ENCODE measurements around the gene KCNG1. TPM values are rescaled to one million over a fixed set of nuclear protein-coding genes. Genes with fewer than 3 reads are reported as not detected.

The KCNG1 gene
- total and polyA plus RNA-seq, 11 donors: 0.10 to 0.64 (median 0.38) TPM; not detected in 2

DNA sequence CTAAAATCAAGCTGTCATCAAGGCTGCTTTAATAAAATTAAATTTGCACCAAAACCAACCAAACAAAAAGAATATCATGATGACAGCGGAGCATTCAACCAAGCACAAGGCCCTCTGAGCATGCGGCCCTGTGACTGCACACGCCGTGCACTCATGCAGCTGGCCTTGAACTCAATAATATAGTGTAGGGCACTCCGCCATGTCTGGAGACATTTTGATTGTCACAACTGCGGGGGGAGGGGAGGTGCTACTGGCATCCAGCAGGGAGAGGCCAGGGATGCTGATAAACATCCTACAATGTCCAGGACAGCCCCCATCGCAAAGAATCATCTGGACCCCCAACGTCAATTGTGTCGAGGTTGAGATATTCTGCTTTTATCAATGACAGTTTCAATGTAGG, 54.6 kb downstream of the KCNG1 start:
- no peak overlapping the region for H3K4me3 ChIP-seq
- no peak for DNase-seq
- no peaks in the 10 kb centered on the region for H3K4me1 ChIP-seq
- no peaks in the 10 kb centered on the region for H3K9me3 ChIP-seq
- ATAC-seq: no peak
- 67 to 77% (median 70%) methylated on average over 9 of the region's 9 CpGs for WGBS, 4 donors
- TF ChIP-seq, protein P1, sequence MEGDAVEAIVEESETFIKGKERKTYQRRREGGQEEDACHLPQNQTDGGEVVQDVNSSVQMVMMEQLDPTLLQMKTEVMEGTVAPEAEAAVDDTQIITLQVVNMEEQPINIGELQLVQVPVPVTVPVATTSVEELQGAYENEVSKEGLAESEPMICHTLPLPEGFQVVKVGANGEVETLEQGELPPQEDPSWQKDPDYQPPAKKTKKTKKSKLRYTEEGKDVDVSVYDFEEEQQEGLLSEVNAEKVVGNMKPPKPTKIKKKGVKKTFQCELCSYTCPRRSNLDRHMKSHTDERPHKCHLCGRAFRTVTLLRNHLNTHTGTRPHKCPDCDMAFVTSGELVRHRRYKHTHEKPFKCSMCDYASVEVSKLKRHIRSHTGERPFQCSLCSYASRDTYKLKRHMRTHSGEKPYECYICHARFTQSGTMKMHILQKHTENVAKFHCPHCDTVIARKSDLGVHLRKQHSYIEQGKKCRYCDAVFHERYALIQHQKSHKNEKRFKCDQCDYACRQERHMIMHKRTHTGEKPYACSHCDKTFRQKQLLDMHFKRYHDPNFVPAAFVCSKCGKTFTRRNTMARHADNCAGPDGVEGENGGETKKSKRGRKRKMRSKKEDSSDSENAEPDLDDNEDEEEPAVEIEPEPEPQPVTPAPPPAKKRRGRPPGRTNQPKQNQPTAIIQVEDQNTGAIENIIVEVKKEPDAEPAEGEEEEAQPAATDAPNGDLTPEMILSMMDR (IDR thresholded peaks at IDR 0.05): no peak
- H3K27ac ChIP-seq: no peak overlapping the region
- intact Hi-C loops (cut with DNase I): no loop called here
- no peaks in the 10 kb centered on the region for H3K36me3 ChIP-seq
- peaks cover 0 to 3% (median 0%) of the 10 kb centered on the region in 9 donors for H3K27me3 ChIP-seq

DNA sequence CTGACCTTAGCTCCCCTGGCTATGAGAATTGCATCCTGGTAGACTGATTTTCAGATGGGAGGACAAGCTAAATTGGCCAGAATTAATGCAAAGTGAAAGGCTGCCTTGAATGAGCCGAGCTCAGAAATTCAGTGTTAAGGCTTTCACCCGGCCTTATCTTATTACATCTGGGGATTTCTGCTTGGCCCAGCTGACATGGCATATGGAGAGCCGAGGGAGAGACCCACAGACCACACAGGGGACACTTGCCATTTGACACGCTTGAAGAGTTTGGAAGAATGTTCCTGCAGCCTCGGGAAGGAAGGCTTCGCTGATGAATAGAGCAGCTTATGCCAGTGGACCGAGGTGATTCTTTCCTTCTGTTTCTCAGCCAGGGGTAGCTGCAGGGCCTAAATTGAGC, 55.3 kb downstream of the KCNG1 start:
- TF ChIP-seq POLR2A (IDR thresholded peaks at IDR 0.05): no peak
- TF ChIP-seq, protein P1 (IDR thresholded peaks at IDR 0.05): no peak
- ATAC-seq (no peak), DNase-seq (no peak)
- WGBS, 4 donors: 37 to 52% (median 43%) methylated on average over 7 of the region's 7 CpGs
- Histone ChIP-seq H3K36me3 (no peaks in the 10 kb centered on the region), H3K4me1 (no peaks in the 10 kb centered on the region), H3K27me3 (peaks cover 0 to 3% (median 0%) of the 10 kb centered on the region in 9 donors), H3K27ac (no peak overlapping the region), H3K4me3 (no peak overlapping the region), H3K9me3 (no peaks in the 10 kb centered on the region)
- intact Hi-C loops (cut with DNase I): no loop called here

DNA sequence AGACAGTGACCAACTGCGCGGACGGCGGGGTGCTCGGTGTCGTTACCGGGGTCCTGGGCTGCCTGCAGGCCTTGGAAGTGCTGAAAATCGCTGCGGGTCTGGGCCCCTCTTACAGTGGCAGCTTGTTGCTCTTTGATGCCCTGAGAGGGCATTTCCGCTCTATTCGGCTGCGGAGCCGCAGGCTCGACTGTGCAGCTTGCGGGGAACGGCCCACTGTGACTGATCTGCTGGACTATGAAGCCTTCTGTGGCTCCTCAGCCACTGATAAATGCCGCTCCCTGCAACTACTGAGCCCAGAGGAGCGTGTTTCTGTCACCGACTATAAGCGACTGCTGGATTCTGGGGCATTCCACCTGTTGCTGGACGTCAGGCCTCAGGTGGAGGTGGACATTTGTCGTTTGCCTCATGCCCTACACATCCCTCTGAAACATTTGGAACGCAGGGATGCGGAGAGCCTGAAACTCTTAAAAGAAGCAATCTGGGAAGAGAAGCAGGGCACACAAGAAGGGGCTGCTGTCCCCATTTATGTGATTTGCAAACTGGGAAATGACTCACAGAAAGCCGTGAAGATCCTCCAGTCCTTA, 63.3 kb downstream of the KCNG1 start:
- DNase-seq (no peak), ATAC-seq (peak in 1 of 4 donors; percentile 2)
- intact Hi-C loops (cut with DNase I): loop anchor here in 3 of 10 donors (2.0 to 5.0 kb wide), 2 partner anchors 29 to 167 kb away; partner anchors contain the start of gene ADNP (in 2 of the 3)
- TF ChIP-seq POLR2A (IDR thresholded peaks at IDR 0.05): no peak
- TF ChIP-seq, protein P1 (IDR thresholded peaks at IDR 0.05): no peak
- Histone ChIP-seq H3K36me3 (peaks cover 0 to 25% (median 16%) of the 10 kb centered on the region in 9 donors), H3K4me1 (peaks cover 5 to 57% (median 43%) of the 10 kb centered on the region in 12 donors), H3K9me3 (peaks cover 0 to 7% (median 0%) of the 10 kb centered on the region in 12 donors), H3K27me3 (no peaks in the 10 kb centered on the region), H3K27ac (peak overlapping the region in 6 of 12 donors; percentile 86 to 98 (median 94)), H3K4me3 (peak overlapping the region; percentile 70 to 97 (median 92))
- WGBS, 4 donors: 46 to 60% (median 55%) methylated on average over 17 to 25 of the region's 25 CpGs

DNA sequence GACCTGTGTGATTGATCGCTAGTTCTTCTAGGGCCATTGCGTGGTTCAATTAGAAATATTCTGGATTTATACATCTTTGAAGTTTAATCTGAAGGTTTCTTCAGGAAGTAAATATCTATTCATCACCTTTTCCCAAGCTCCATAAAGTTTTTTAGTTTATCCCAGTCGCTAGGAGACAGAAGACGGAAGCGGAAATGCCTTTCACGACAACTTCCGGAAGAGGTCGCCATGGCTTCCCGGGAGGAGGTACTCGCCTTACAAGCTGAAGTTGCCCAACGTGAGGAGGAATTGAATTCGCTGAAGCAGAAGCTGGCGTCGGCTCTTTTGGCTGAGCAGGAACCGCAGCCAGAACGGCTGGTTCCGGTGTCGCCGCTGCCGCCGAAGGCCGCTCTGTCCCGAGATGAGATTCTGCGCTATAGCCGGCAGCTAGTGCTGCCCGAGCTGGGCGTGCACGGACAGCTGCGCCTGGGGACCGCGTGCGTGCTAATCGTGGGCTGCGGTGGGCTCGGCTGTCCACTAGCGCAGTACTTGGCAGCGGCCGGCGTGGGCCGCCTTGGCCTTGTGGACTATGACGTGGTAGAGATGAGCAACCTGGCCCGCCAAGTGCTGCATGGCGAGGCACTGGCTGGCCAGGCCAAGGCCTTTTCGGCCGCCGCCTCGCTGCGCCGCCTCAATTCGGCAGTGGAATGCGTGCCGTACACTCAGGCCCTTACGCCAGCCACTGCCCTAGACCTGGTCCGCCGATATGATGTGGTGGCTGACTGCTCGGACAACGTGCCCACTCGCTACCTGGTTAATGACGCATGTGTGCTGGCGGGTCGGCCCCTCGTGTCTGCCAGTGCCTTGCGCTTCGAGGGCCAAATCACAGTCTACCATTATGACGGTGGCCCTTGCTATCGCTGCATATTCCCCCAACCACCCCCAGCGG, 64.0 kb downstream of the KCNG1 start, which contains the start of gene MOCS3:
Gene MOCS3 (plus strand): TSS at position 204 of the 928 bp plus-strand sequence. CDS start 25 bp downstream, at position 229.
- 1 to 3% (median 1%) methylated on average over 51 to 67 of the region's 67 CpGs for WGBS, 4 donors
- intact Hi-C loops (cut with DNase I): loop anchor here in 4 of 10 donors (1.0 to 5.0 kb wide), 3 partner anchors 28 to 167 kb away; partner anchors contain the start of gene ADNP (in 3 of the 4)
- peaks cover 5 to 58% (median 45%) of the 10 kb centered on the region in 12 donors for H3K4me1 ChIP-seq
- peak; percentile 68 to 88 (median 84) for ATAC-seq
- no peaks in the 10 kb centered on the region for H3K27me3 ChIP-seq
- peaks cover 0 to 7% (median 0%) of the 10 kb centered on the region in 12 donors for H3K9me3 ChIP-seq
- DNase-seq: peak; percentile 83 to 87 (median 86)
- H3K36me3 ChIP-seq: peaks cover 0 to 32% (median 23%) of the 10 kb centered on the region in 9 donors
- TF ChIP-seq, protein P1 (IDR thresholded peaks at IDR 0.05): peak in 2 of 12 donors; percentile 20 to 24
- peak in 1 of 2 donors; percentile 1 for TF ChIP-seq POLR2A (IDR thresholded peaks at IDR 0.05)
- H3K27ac ChIP-seq: peak within 1 kb of the TSS; percentile 86 to 98 (median 92)
- peak within 1 kb of the TSS; percentile 70 to 97 (median 92) for H3K4me3 ChIP-seq

Data from heart left ventricle (tissue), 16 donors.